HCT116 (cell line): ENCODE measurements around the gene GLOD4. TPM values are rescaled to one million over a fixed set of nuclear protein-coding genes. Genes with fewer than 3 reads are reported as not detected.

ENCODE experiments used
- ATAC-seq: fragments of 200-7000 bp; cut with Tn5 transposase; 2 replicates; pipeline ENCODE4 v1.9.1; 2020; ENCODE audit warnings: mild to moderate bottlenecking, moderate library complexity
- BruUV-seq: library from RNA; stranded (reverse); fragments of 400-500 nt; replicated peaks from 2 replicates; lab custom pipeline; 2021; lab: Mats Ljungman, UMichigan
- CTCF ChIA-PET: fragments of 300-600 bp; sonication (Branson Sonifier 250); formaldehyde crosslinking; loops from one replicate; lab custom pipeline; 2021; ENCODE audit warnings: antibody characterized with exemption; lab: Charles Lee
- POLR2A ChIA-PET: fragments of 300-600, 350-600 bp; sonication (Branson Sonifier 250); formaldehyde crosslinking; loops from one replicate; lab custom pipeline; 2021; ENCODE audit warnings: antibody characterized with exemption; lab: Charles Lee
- RAD21 ChIA-PET, 2 experiments: fragments of 300-600 bp; sonication (Branson Sonifier 250); formaldehyde crosslinking; loops; one replicate each; lab custom pipeline; 2023; ENCODE audit warnings: low total read pairs in 2 of 2; ENCODE audit not compliant: uncharacterized antibody in 2 of 2, unreplicated experiment in 2 of 2, low non-redundant PET in 1 of 2; lab: Charles Lee
- DNase-seq: peaks from one replicate; pipeline ENCODE4 v3.0.0-alpha.2; 2010; ENCODE audit warnings: low read depth, low spot score
- H2AFZ ChIP-seq: fragments of 200-600 bp; shearing (Covaris generic), sonication (generic); 2 replicates; pipeline ENCODE4 v1.6.1; 2017; ENCODE audit warnings: low read depth, mixed run types, mixed read lengths, antibody characterized with exemption, low read length; ENCODE audit not compliant: poor library complexity, severe bottlenecking
- H3K27ac ChIP-seq: 2 replicates; pipeline ENCODE4 v1.5.1; 2012; ENCODE audit warnings: low read depth, low read length
- H3K27me3 ChIP-seq: fragments of 200-600 bp; sonication (generic); 2 replicates; pipeline ENCODE4 v1.6.1; 2016; ENCODE audit warnings: mixed run types, low read length, mixed read lengths; ENCODE audit not compliant: insufficient read depth
- H3K36me3 ChIP-seq, 2 experiments: fragments of 200-500 bp in 1 of 2; fragments of 200-600 bp in 1 of 2; sonication (Bioruptor generic) in 1 of 2; sonication (generic) in 1 of 2; 2 replicates each; pipeline versions ENCODE4 v1.5.1 to v1.6.1; 2014 to 2016; ENCODE audit warnings: low read length in 2 of 2, inconsistent platforms in 1 of 2, mixed read lengths in 1 of 2, mixed run types in 1 of 2; ENCODE audit not compliant: insufficient read depth in 2 of 2, control insufficient read depth in 1 of 2
- H3K4me1 ChIP-seq, 2 experiments: fragments of 200-600 bp in 1 of 2; sonication (generic) in 1 of 2; 2 replicates each; pipeline versions ENCODE4 v1.5.1 to v1.6.1; 2012 to 2017; ENCODE audit warnings: low read length in 2 of 2, inconsistent platforms in 1 of 2, mild to moderate bottlenecking in 1 of 2, mixed read lengths in 1 of 2, mixed run types in 1 of 2, moderate library complexity in 1 of 2; ENCODE audit not compliant: insufficient read depth in 2 of 2, control insufficient read depth in 1 of 2
- H3K4me2 ChIP-seq: fragments of 200-600 bp; sonication (generic); 2 replicates; pipeline ENCODE4 v1.6.1; 2017; ENCODE audit warnings: mixed run types, low read length, mixed read lengths
- H3K4me3 ChIP-seq, 2 experiments: fragments of 200-600 bp in 1 of 2; sonication (generic) in 1 of 2; replicated peaks in 1 of 2; 2 replicates each; pipeline ENCODE4 v1.5.1; 2011 to 2016; ENCODE audit warnings: low read length in 2 of 2, control low read depth in 1 of 2, low read depth in 1 of 2, mild to moderate bottlenecking in 1 of 2, mixed read lengths in 1 of 2, mixed run types in 1 of 2
- H3K79me2 ChIP-seq: fragments of 200-600 bp; sonication (generic); 2 replicates; pipeline ENCODE4 v1.6.1; 2017; ENCODE audit warnings: mild to moderate bottlenecking, mixed run types, low read length, moderate library complexity, mixed read lengths; ENCODE audit not compliant: insufficient read depth
- H3K9ac ChIP-seq: fragments of 200-600 bp; sonication (generic); 2 replicates; pipeline ENCODE4 v1.6.1; 2016; ENCODE audit warnings: low read length, mixed read lengths
- H3K9me2 ChIP-seq: fragments of 200-600 bp; sonication (generic), shearing (Covaris generic); 2 replicates; pipeline ENCODE4 v1.6.1; 2017; ENCODE audit warnings: mixed run types, mild to moderate bottlenecking, moderate library complexity; ENCODE audit not compliant: insufficient read depth
- H3K9me3 ChIP-seq, 2 experiments: fragments of 200-500 bp in 1 of 2; fragments of 200-600 bp in 1 of 2; sonication (Bioruptor generic) in 1 of 2; sonication (generic) in 1 of 2; 2 replicates each; pipeline ENCODE4 v1.6.1; 2014 to 2017; ENCODE audit warnings: low read length in 2 of 2, mixed read lengths in 2 of 2, inconsistent platforms in 1 of 2, low read depth in 1 of 2, mild to moderate bottlenecking in 1 of 2, mixed run types in 1 of 2, moderate library complexity in 1 of 2; ENCODE audit not compliant: control insufficient read depth in 1 of 2, insufficient read depth in 1 of 2
- H4K20me1 ChIP-seq: fragments of 200-600 bp; sonication (generic), shearing (Covaris generic); 2 replicates; pipeline ENCODE4 v1.6.1; 2017; ENCODE audit warnings: mixed run types, mild to moderate bottlenecking, moderate library complexity; ENCODE audit not compliant: insufficient read depth
- CBX3 ChIP-seq: IDR thresholded peaks from 2 replicates; pipeline ENCODE4 v1.6.1; 2012; ENCODE audit warnings: low read depth
- CEBPB ChIP-seq: IDR thresholded peaks from 2 replicates; pipeline ENCODE4 v1.6.1; 2012; ENCODE audit warnings: low read depth
- EZH2phosphoT487 ChIP-seq: fragments of 200-600 bp; IDR thresholded peaks from 2 replicates; pipeline ENCODE4 v1.6.1; 2018; ENCODE audit warnings: antibody characterized with exemption, borderline replicate concordance
- FOSL1 ChIP-seq: IDR thresholded peaks from 2 replicates; pipeline ENCODE4 v1.6.1; 2012; ENCODE audit warnings: low read depth
- RAD21 ChIP-seq: IDR thresholded peaks from 2 replicates; pipeline ENCODE4 v1.6.1; 2012; ENCODE audit warnings: low read depth, mild to moderate bottlenecking
- REST ChIP-seq: IDR thresholded peaks from 2 replicates; pipeline ENCODE4 v1.6.1; 2012; ENCODE audit warnings: low read depth
- SP1 ChIP-seq: IDR thresholded peaks from 2 replicates; pipeline ENCODE4 v1.6.1; 2012; ENCODE audit warnings: low read depth
- SRF ChIP-seq: IDR thresholded peaks from 2 replicates; pipeline ENCODE4 v1.6.1; 2012; ENCODE audit warnings: low read depth
- TCF7L2 ChIP-seq: IDR thresholded peaks from 2 replicates; pipeline ENCODE4 v1.7.0; 2011; ENCODE audit warnings: borderline replicate concordance, inconsistent platforms; ENCODE audit not compliant: insufficient read depth, insufficient read length; ENCODE audit errors: extremely low read depth
- ZBTB33 ChIP-seq: IDR thresholded peaks from 2 replicates; pipeline ENCODE4 v1.6.1; 2011; ENCODE audit warnings: mild to moderate bottlenecking, low read length, moderate library complexity; ENCODE audit not compliant: insufficient replicate concordance; ENCODE audit errors: extremely low read depth
- ZFX ChIP-seq: fragments of 450-650 bp; IDR thresholded peaks from 2 replicates; pipeline ENCODE4 v1.6.1; 2017
- ZNF274 ChIP-seq: fragments of 200-500 bp; sonication (Bioruptor generic); IDR thresholded peaks from 2 replicates; pipeline ENCODE4 v1.6.1; 2014; ENCODE audit warnings: mild to moderate bottlenecking, low read depth, low read length, inconsistent platforms
- intact Hi-C: fragments of 100-400 bp; cut with micrococcal nuclease; formaldehyde crosslinking; loops from 2 replicates; pipeline ENCODE4 v1.10.0; 2022
- total RNA-seq: library from RNA; stranded (reverse); gene quantifications from one replicate; pipeline ENCODE4 v1.2.1, GENCODE V29; 2021; ENCODE audit not compliant: unreplicated experiment

Gene GLOD4
- total RNA-seq, 1 experiment from 2014 or later, result 80.7 TPM

- H3K27ac ChIP-seq, result no peak overlapping the region
- no peaks in the 10 kb centered on the region for H4K20me1 ChIP-seq
- ChIA-PET RAD21 (no interaction called here), CTCF (no interaction called here), POLR2A (no interaction called here)
- H3K79me2 ChIP-seq, result peaks cover 16% of the 10 kb centered on the region; the same call in 1 of the 2 replicates
- no peaks in the 10 kb centered on the region for H3K27me3 ChIP-seq
- H3K4me1 ChIP-seq, result no peaks in the 10 kb centered on the region
- DNase-seq (no peak), ATAC-seq (no peak)
- no peak for TF ChIP-seq ZFX
- H3K9me3 ChIP-seq, result no peaks in the 10 kb centered on the region
- no peak overlapping the region for H3K9ac ChIP-seq
- H3K4me2 ChIP-seq, result no peak overlapping the region
- no peaks in the 10 kb centered on the region for H3K9me2 ChIP-seq
- BruUV-seq, result no TSS peak
- H3K4me3 ChIP-seq, result no peak overlapping the region
- H2AFZ ChIP-seq, result no peak overlapping the region
- intact Hi-C loops, result no loop called here
- peaks cover 63 to 68% of the 10 kb centered on the region in 2 experiments for H3K36me3 ChIP-seq
Observed at GRCh38 chr17:773016-773415, 9.1 kb downstream of the GLOD4 start.

- CTCF ChIA-PET, result interaction anchor here (1.1 kb wide), 1 partner anchor 214 kb away, joined by 3 read pairs; no protein-coding TSS in a partner anchor
- intact Hi-C loops, result no loop called here
- POLR2A ChIA-PET, result no interaction called here
- RAD21 ChIA-PET, result no interaction called here
- BruUV-seq, result no TSS peak
- H3K4me2 ChIP-seq, result no peak overlapping the region
- no peak overlapping the region for H3K4me3 ChIP-seq
- H2AFZ ChIP-seq, result no peak overlapping the region
- H3K36me3 ChIP-seq, result peaks cover 45 to 46% of the 10 kb centered on the region in 2 experiments
- no peak overlapping the region for H3K27ac ChIP-seq
- H3K27me3 ChIP-seq, result no peaks in the 10 kb centered on the region
- H4K20me1 ChIP-seq, result no peaks in the 10 kb centered on the region
- ATAC-seq, result no peak
- no peak overlapping the region for H3K9ac ChIP-seq
- no peaks in the 10 kb centered on the region for H3K79me2 ChIP-seq
- H3K9me2 ChIP-seq, result no peaks in the 10 kb centered on the region
- DNase-seq, result no peak
- H3K9me3 ChIP-seq, result no peaks in the 10 kb centered on the region
- TF ChIP-seq SRF (no peak), ZNF274 (no peak), EZH2phosphoT487 (no peak), TCF7L2 (no peak), REST (no peak), RAD21 (no peak), SP1 (no peak), CEBPB (no peak), FOSL1 (no peak), ZBTB33 (no peak), CBX3 (no peak)
- TF ChIP-seq, all 23 proteins: peak for 0
- H3K4me1 ChIP-seq, result no peaks in the 10 kb centered on the region
Observed at GRCh38 chr17:767076-767475, 15.0 kb downstream of the GLOD4 start.
